Mucosa of stomach (tissue), 1 donor: ENCODE results near the gene GFPT2.

Source experiments
- H3K27me3 ChIP-seq: one replicate; pipeline ENCODE4 v1.7.0; 2013; ENCODE audit warnings: mild to moderate bottlenecking, low read length; ENCODE audit not compliant: control insufficient read depth, insufficient read depth
- H3K36me3 ChIP-seq: one replicate; pipeline ENCODE4 v1.7.0; 2013; ENCODE audit warnings: low read length; ENCODE audit not compliant: control insufficient read depth, insufficient read depth
- H3K4me1 ChIP-seq: one replicate; pipeline ENCODE4 v1.7.0; 2013; ENCODE audit warnings: mild to moderate bottlenecking, low read length; ENCODE audit not compliant: control insufficient read depth, insufficient read depth
- H3K4me3 ChIP-seq: one replicate; pipeline ENCODE4 v1.7.0; 2013; ENCODE audit warnings: low read length
- H3K9ac ChIP-seq: one replicate; pipeline ENCODE4 v1.7.0; 2013; ENCODE audit warnings: mild to moderate bottlenecking, low read length, moderate library complexity
- H3K9me3 ChIP-seq: one replicate; pipeline ENCODE4 v1.7.0; 2013; ENCODE audit warnings: mild to moderate bottlenecking, low read length, moderate library complexity; ENCODE audit not compliant: control insufficient read depth
- donor health status: Pancreatic carcinoma.

GFPT2 gene

DNA sequence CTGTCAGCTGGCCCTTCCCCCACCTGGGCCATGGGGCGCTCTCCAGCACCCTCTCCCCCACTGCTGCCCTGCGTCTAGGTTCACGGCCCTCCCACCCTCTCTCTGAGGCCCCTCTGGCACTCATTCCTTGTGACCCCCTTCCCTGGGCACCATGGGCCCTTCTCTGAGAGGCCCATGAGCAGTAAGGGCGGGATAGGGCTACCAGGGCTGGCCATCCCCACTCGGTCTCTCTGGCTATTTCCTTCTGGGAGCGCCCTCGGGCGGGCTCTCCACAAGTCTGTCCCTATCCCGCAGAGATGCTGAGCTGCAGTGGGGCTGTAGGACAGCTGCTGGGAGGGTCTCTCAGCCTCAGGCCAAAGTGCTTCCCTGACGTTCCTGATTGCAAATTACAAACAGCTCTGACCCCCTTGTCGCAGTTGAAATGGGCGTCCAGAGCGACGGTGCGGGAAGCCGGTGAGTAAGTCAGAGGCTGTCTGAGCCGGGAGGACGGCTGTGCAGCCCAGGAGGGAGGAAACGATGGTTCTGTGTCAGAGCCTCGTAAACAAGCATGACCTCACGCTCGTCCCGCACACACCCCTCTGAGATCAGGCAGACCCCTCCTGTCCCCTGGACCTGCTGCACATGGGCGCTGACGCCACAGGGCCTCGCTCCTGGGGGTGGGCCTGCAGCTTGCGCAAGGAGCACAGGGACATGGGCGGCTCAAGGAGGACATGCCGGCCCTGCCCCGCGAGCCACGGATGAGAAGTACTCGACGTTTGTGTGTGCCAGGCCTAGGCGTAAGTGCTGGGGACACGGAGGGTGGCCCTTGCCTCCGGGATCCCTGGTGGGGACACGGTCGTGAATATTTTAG is 36.3 kb upstream of the GFPT2 start:
- no peaks in the 10 kb centered on the region for H3K9me3 ChIP-seq
- no peak overlapping the region for H3K4me3 ChIP-seq
- no peaks in the 10 kb centered on the region for H3K4me1 ChIP-seq
- H3K36me3 ChIP-seq = no peaks in the 10 kb centered on the region
- no peaks in the 10 kb centered on the region for H3K27me3 ChIP-seq
- H3K9ac ChIP-seq = no peak overlapping the region

DNA sequence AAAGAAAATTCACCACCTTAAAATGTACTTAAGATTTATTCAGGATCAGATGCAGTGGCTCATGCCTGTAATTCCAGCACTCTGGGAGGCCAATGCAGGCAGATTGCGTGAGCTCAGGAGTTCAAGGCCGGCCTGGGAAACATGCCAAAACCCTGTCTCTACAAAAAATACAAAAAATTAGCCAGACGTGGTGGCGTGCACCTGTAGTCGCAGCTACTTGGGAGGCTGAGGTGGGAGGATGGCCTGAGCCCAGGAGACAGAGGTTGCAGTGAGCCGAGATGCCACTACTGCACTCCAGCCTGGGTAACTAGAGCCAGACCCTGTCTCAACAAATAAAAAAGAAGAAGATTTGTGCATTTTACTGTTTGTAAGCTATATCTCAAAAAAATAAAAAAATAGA is 34.7 kb upstream of the GFPT2 start:
- no peaks in the 10 kb centered on the region for H3K9me3 ChIP-seq
- no peaks in the 10 kb centered on the region for H3K4me1 ChIP-seq

DNA sequence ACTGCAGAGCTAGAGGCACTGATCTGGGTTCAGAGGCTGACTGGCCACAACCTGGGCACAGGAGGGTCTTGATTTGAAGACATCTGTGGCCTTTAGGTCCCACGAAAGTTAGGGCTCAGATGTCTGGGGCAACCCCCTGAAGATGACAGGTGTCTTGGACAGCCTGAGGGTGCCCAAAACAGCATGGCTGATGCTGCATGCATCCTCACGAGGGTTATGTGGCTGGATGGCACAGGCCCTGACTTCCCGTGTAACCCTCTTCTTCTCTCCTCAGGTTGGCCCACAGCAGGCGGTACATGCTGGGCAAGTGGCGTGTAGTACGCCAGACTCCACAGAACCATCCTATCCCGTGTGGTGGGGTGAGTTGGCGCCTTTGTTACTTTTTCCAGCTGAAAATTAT is 29.8 kb upstream of the GFPT2 start:
- Histone ChIP-seq H3K4me3 (no peak overlapping the region), H3K27me3 (no peaks in the 10 kb centered on the region), H3K9me3 (no peaks in the 10 kb centered on the region), H3K36me3 (no peaks in the 10 kb centered on the region), H3K9ac (no peak overlapping the region), H3K4me1 (no peaks in the 10 kb centered on the region)

More for the DNA sequence above, 34.7 kb upstream of the GFPT2 start:
- Histone ChIP-seq H3K9ac (no peak overlapping the region), H3K36me3 (no peaks in the 10 kb centered on the region), H3K27me3 (no peaks in the 10 kb centered on the region), H3K4me3 (no peak overlapping the region)

DNA sequence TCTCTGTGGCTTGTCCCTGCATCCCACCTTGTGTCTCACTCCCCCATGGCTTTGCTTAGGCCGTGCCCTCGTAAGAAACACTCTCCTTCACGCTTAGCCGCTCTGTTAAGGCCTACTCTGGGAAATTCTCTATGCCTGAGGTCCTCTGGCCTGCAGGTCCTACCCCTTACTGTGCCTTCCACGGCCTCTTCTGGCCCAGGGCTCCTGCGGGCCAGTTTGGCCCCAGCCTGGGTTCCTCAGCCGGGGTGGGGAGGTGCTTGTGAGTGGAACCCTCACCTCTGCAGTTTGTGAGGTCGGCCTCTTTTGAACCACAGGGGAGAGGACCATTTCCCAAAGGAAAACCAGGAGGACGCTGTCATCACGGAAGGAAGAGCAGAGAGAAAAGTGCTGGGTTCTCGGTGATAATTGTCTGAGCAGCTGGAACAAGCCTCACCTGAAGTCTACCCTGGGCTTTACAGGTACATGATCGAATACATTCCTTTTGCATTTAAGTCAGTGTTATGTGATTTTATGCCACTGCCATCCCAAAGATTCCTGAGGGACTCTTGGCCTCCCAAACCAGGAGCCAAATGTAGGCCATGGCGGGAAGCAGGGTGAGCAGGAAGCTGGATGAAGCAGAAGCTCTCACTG is 28.8 kb upstream of the GFPT2 start:
- H3K4me3 ChIP-seq = no peak overlapping the region
- no peaks in the 10 kb centered on the region for H3K27me3 ChIP-seq
- H3K4me1 ChIP-seq = no peaks in the 10 kb centered on the region
- H3K9me3 ChIP-seq = no peaks in the 10 kb centered on the region
- no peaks in the 10 kb centered on the region for H3K36me3 ChIP-seq
- H3K9ac ChIP-seq = no peak overlapping the region

DNA sequence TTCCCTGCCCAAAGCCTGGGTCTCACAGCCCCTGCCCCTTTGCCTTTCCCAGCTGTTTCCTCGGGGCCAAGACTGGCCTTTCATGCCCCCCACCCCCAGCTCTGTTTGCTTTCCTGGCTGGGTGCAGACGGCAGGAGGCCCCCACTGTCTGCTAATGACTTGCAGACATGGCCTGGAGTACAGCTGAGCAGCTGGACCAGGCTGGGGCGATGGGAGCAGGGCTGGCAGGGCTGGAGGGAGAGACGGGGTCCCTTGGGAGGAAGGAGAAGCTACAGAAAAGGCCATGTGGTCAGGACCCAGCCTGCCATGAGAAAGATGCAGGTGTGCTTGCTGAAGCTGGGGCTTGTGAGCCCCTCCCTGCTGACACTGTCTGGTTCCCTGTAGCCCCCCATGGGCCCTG is 28.3 kb upstream of the GFPT2 start:
- Histone ChIP-seq H3K9me3 (no peaks in the 10 kb centered on the region), H3K9ac (no peak overlapping the region)

DNA sequence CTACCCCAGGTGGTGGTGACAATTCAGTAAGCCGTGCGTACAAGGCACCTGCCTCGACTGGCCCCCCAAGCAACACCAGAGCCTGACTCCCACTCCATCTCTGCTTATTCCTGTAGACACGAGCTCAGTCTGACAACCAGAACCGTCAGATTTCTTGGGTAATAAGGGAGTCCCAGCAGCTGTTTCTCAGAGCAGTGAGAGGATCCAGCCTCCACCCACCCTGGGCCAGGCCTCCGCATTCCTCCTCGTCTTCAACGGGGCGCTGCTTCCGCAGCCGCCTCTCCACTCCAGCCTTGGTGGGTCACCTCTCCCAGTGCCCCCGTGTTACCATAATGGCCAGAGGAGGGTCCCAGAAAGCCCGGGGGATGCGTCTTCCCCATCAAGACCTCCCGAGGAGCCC is 27.7 kb upstream of the GFPT2 start:
- H3K27me3 ChIP-seq = no peaks in the 10 kb centered on the region
- no peaks in the 10 kb centered on the region for H3K36me3 ChIP-seq
- no peaks in the 10 kb centered on the region for H3K4me1 ChIP-seq
- no peak overlapping the region for H3K9ac ChIP-seq
- H3K9me3 ChIP-seq = no peaks in the 10 kb centered on the region
- H3K4me3 ChIP-seq = no peak overlapping the region

More for the DNA sequence above, 28.3 kb upstream of the GFPT2 start:
- H3K4me3 ChIP-seq = no peak overlapping the region
- no peaks in the 10 kb centered on the region for H3K4me1 ChIP-seq
- no peaks in the 10 kb centered on the region for H3K36me3 ChIP-seq
- H3K27me3 ChIP-seq = no peaks in the 10 kb centered on the region

DNA sequence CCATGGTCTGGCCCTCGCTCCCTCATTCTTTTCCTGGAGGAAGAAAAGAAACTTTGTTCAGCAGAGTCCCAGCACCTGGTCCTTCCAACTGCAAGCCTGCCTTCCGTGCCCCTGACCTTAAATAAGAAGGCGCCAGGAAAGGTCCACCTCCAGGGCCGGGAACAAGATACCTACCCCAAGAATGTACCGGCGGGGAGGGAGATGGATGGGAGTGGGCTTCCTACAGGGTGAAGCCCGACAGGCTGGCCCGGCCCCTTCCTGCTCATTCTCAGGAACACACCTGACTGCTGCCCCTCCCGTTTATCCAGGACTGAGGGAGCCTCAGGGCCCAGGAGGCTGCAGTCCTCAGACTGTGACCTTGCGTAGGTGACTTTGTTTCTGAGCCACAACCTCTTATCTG is 27.3 kb upstream of the GFPT2 start:
- Histone ChIP-seq H3K27me3 (no peaks in the 10 kb centered on the region), H3K4me1 (no peaks in the 10 kb centered on the region), H3K9ac (no peak overlapping the region), H3K4me3 (no peak overlapping the region), H3K36me3 (no peaks in the 10 kb centered on the region), H3K9me3 (no peaks in the 10 kb centered on the region)

DNA sequence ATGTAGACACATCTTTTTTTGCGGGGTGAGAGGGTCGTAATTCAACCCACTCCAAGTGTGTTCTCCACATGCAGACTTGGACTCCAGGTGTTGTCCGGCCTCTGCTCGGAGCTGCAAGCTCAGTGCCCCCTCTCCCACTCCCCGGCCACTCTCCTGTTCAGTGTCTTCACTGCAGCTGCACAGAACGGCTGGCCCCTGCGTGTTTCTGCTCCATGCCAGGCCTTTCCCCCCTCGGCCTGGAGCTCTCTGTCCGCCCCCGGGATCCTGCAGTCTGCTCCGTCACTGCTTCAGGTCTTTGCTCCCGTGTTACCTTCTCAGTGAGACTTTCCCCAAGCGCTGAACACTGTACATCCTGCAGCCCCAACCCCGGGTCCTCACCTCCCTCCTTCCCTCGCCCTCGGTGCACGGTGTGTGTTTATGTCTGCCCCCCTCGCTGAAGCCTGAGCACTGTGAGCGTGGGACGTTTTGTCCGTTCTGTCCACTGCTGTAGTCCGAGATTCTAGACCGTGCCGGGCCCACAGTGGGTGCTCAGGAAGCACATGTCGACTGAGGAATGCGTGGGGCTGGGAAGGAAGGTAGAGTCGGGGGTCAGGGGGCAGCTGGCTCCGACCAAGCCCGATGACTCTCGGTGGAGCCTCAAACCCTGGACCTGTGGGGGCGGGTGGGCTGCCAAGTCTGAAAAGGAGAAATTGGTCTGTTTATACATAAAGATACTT is 26.4 kb upstream of the GFPT2 start:
- no peaks in the 10 kb centered on the region for H3K9me3 ChIP-seq
- no peak overlapping the region for H3K9ac ChIP-seq
- H3K36me3 ChIP-seq = no peaks in the 10 kb centered on the region
- no peak overlapping the region for H3K4me3 ChIP-seq
- H3K4me1 ChIP-seq = no peaks in the 10 kb centered on the region
- H3K27me3 ChIP-seq = no peaks in the 10 kb centered on the region

DNA sequence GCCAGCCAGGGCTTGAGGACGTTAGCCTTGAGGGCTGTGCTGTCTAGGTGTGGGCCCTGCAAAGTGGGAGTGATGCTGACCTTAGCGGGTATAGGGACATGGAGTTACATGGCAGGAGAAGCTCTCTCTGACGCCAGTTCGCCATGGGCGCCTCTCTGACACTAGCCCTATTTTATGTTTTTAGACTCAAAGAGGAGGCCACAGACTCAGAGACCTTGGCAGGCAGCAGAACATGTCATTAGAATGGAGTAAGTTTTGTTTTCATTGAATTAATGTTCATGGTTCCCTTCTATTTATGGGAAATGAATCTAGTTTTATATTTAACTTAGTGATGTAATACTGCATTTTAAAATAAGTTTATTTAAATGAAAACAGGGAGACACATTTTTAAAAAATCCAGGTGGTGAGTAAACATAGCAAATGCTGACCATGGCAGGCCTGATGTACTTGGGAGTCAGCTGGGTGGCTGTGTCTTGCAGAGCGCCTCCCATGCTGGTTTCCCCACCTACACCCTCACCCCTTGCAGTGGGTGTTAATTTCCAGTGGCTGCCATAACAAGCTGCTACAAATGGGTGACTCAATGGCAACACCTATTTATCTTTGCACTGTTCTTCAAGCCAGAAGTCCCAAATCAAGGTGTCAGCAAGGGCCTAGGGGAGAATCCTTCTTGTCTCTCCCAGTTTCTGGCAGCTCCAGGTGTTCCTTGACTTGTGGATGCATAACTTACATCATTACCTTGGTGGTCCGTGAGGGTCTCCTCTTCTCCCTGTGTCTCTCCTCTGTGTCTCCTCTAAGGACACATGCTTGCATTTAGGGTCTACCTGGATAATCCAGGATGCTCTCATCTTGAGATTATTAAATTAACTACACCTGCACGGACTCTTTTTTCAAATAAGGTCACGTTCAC is 25.6 kb upstream of the GFPT2 start:
- Histone ChIP-seq H3K4me1 (no peaks in the 10 kb centered on the region), H3K27me3 (peaks cover under 1% of the 10 kb centered on the region), H3K36me3 (no peaks in the 10 kb centered on the region), H3K9me3 (no peaks in the 10 kb centered on the region), H3K9ac (no peak overlapping the region), H3K4me3 (no peak overlapping the region)

DNA sequence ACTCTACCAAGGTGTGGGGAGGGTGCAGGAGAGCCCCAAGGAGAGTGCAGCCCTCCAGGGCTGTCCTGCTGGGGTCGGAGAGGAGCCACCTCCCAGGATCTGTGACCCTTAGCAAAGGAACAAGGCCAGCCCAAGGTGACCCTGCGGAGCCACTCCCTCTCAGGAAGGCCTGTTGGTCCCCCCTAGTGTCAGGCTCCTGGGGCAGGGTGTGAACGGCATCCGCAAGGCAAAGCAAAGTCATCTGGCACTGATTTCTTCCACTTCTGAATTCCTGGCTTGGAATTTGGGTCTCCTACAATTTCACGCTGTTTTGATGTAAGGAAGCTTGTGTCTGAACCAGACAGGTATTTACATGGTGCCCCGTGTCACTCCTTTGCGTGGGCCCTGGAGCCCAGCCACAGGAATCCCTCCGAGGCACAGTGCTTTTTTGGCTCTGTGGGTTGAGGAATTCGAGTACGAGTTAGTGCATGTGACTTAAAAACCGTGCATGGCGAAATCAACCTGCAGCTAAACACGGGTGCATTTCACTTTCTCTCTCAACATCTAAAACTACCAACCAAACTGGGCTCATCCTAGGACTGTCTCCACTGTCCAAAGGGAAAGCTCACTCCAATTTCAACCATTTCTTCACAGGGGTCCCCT is 24.5 kb upstream of the GFPT2 start:
- Histone ChIP-seq H3K27me3 (peaks cover 3% of the 10 kb centered on the region), H3K36me3 (no peaks in the 10 kb centered on the region), H3K4me3 (no peak overlapping the region), H3K4me1 (no peaks in the 10 kb centered on the region), H3K9ac (no peak overlapping the region), H3K9me3 (no peaks in the 10 kb centered on the region)

DNA sequence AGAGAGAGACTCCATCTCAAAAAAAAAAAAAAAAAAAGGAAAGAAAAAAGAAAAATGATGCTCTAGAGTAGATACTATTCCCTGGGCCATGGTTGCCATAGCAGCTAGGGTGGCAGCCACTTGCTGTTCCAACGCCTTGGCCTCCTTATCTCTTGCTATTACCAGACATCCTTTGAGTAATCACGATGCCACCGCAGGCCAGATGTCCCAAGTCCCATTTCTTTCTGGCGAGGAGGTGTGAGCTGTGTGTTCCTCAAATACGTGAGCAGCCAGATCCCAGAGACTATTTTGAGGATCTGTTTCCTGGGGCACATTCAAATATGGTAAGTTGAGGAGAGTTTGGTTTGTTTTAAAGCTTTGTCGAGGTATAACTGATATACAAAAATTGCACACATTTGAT is 23.4 kb upstream of the GFPT2 start:
- Histone ChIP-seq H3K27me3 (peaks cover 3% of the 10 kb centered on the region), H3K4me1 (no peaks in the 10 kb centered on the region), H3K4me3 (no peak overlapping the region), H3K36me3 (no peaks in the 10 kb centered on the region), H3K9me3 (no peaks in the 10 kb centered on the region), H3K9ac (no peak overlapping the region)
